ENCODE measurements around the gene DOK7. TPM values are rescaled to one million over a fixed set of nuclear protein-coding genes. Genes with fewer than 3 reads are reported as not detected.
A peak's percentile ranks its signal among the peaks of the same experiment; 100 is the strongest.

The DOK7 gene
- total RNA-seq, 1 donor from 2014 or later: 5.1 TPM

DNA sequence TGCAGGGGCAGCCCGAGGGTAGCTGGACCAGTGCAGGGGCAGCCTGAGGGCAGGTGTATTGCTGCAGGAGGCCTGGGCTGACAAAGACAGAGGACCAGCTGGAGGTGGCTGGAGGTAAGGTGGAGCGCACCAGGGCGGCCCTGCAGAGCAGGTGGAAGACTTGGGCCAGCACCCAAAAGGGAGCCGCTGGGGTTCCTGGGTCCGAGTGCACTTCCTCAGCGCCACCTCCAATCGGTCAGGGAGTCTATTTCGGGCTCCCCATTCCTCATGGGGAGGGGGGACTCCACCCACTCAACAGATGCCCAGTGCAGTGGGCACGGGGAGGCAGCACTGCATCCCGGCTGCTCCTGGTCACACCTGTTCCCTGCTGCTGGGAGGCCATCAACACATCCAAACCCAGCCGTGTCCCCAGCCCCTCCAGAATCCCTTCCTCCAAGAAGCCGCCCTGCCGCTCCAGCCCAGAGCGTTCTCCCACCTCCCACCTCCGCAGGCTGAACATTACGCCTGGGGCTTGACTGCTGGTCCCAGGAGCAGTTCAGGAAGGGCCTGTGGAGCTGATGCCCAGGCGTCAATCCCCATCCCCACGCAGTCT is 67.7 kb downstream of the DOK7 start:
- Mint-ChIP-seq H3K4me1 (ENCODE audit: low read depth, unreplicated experiment) (peaks cover 19% of the 10 kb centered on the region), H3K36me3 (ENCODE audit: unreplicated experiment) (peaks cover 6% of the 10 kb centered on the region), H3K27me3 (ENCODE audit: unreplicated experiment) (peaks cover 18% of the 10 kb centered on the region), H3K9me3 (ENCODE audit: unreplicated experiment) (peaks cover 5% of the 10 kb centered on the region), H3K4me3 (ENCODE audit: unreplicated experiment) (peak overlapping the region; percentile 87), H3K27ac (ENCODE audit: unreplicated experiment) (no peak overlapping the region)
- DNase-seq: no peak
- TF ChIP-seq, protein P1, sequence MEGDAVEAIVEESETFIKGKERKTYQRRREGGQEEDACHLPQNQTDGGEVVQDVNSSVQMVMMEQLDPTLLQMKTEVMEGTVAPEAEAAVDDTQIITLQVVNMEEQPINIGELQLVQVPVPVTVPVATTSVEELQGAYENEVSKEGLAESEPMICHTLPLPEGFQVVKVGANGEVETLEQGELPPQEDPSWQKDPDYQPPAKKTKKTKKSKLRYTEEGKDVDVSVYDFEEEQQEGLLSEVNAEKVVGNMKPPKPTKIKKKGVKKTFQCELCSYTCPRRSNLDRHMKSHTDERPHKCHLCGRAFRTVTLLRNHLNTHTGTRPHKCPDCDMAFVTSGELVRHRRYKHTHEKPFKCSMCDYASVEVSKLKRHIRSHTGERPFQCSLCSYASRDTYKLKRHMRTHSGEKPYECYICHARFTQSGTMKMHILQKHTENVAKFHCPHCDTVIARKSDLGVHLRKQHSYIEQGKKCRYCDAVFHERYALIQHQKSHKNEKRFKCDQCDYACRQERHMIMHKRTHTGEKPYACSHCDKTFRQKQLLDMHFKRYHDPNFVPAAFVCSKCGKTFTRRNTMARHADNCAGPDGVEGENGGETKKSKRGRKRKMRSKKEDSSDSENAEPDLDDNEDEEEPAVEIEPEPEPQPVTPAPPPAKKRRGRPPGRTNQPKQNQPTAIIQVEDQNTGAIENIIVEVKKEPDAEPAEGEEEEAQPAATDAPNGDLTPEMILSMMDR (IDR thresholded peaks at IDR 0.05; ENCODE audit: partially characterized antibody, unreplicated experiment): no peak

DNA sequence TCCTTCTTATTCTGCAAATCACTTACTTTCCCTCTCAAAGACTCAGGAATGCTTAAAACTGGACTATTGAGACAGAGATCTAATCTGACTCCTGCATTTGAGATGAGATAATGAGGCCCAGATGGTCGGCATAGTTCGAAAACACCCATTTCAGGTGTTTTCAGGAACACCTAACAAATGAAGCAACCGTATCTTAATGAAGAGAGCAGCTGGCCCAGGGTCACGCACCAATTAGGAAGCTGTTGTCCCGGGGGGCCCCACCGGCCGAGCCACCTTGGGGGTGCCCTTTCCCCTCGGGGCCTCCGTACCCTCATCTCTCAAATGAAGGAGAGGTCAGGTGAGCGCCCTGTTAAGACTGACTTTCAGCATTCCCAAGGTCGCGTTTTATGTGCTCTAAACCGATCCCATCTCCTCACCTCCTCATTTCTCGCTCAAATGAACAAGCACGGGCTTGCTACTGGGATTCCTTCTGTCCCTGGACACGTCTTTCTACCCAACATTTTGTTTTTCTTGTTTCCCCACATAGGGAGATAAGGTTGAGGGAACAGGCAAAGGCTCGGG is 68.3 kb downstream of the DOK7 start:
- Mint-ChIP-seq H3K9me3 (ENCODE audit: unreplicated experiment) (peaks cover 5% of the 10 kb centered on the region), H3K4me1 (ENCODE audit: low read depth, unreplicated experiment) (peaks cover 19% of the 10 kb centered on the region), H3K27ac (ENCODE audit: unreplicated experiment) (no peak overlapping the region), H3K36me3 (ENCODE audit: unreplicated experiment) (peaks cover 6% of the 10 kb centered on the region), H3K27me3 (ENCODE audit: unreplicated experiment) (peaks cover 18% of the 10 kb centered on the region), H3K4me3 (ENCODE audit: unreplicated experiment) (peak overlapping the region; percentile 87)
- TF ChIP-seq, protein P1 (IDR thresholded peaks at IDR 0.05; ENCODE audit: partially characterized antibody, unreplicated experiment): no peak
- no peak for DNase-seq

DNA sequence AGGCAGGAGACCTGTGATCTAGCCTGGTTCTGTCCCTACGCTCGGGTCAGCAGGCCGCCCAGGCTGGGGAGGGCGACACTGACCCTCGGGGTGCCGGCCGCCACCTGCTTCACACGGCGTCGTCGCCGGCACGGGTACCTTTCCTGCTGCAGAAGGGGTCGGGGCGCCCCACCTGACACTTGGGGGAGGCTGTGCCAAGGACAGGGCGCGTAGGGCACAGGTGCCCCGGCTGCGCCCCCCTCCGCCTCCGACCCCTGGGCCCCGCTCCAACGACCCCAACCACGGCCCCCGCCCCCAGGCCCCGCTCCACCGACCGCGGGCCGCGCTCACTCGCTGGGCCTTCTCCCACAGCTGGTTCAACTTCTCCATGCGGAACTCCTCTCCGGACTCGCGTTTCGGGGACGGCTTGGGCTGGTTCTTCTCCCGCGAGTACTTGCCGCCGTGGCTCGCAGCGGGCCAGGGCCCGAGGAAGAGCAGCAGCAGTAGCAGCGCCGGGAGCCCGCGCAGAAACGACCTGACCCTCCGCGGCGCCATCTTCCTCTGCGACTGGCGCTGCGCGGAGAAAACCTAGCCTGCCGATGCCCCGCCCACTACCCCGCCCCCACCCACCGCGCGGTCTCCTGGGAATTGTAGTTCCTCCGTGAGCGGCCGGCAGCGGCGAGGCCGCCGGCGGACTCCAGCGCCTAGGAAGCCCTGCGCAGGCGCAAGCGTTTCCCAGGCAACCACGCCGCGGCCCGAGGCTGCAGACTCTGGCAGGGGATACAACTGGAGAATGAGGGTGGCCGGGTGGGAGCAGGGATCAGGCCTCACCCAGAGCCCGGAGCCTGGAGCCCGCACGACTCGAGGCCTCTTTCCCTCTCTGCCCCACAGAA is 69.0 kb downstream of the DOK7 start, which contains the start of gene LRPAP1:
Gene LRPAP1, minus strand, starts transcription at position 544 of the 872 bp plus-strand sequence. Its CDS starts 10 bp downstream, at position 534.
- peak within 1 kb of the TSS; percentile 99 for H3K4me3 Mint-ChIP-seq (ENCODE audit: unreplicated experiment)
- H3K9me3 Mint-ChIP-seq (ENCODE audit: unreplicated experiment): peaks cover 5% of the 10 kb centered on the region
- TF ChIP-seq, protein P1 (IDR thresholded peaks at IDR 0.05; ENCODE audit: partially characterized antibody, unreplicated experiment): no peak

DNA sequence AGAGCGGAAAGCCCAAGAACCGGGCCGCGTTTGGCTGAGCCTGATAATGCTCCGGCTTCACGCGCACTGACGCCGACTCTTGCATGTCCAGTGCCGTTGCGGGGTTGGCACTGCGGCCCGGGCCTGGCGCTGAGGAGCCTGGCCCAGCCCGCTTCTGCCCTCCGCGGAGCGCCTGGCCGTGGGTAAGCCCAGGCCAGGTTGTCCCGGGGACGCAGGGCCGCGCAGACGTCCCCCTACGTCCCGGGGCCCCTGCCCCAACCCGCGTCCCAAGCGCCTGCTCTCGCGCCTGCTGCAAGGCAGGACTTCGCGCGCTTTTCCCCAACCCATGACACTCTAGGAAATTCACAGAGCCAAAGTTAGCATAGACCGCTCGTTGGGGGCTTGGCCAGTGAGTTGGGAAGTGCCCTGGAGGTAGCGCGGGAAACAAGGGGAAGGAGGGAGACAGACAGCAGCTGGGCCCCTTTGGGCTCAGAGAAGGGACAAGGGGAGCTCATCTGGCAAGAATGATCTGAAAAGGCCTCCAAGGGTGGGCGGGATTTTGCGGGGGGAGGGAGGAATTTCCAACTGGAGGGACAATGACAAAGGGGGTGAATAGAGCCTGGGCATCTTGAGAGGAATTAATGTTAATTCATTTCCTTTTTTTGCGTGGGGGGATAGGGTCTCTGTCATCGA is 69.8 kb downstream of the DOK7 start:
- Mint-ChIP-seq H3K4me3 (ENCODE audit: unreplicated experiment) (peak overlapping the region; percentile 99), H3K27me3 (ENCODE audit: unreplicated experiment) (peaks cover 18% of the 10 kb centered on the region), H3K36me3 (ENCODE audit: unreplicated experiment) (peaks cover 6% of the 10 kb centered on the region), H3K9me3 (ENCODE audit: unreplicated experiment) (peaks cover 5% of the 10 kb centered on the region), H3K27ac (ENCODE audit: unreplicated experiment) (no peak overlapping the region), H3K4me1 (ENCODE audit: low read depth, unreplicated experiment) (peaks cover 19% of the 10 kb centered on the region)
- TF ChIP-seq, protein P1 (IDR thresholded peaks at IDR 0.05; ENCODE audit: partially characterized antibody, unreplicated experiment): no peak
- DNase-seq: no peak

More for the DNA sequence above, 69.0 kb downstream of the DOK7 start, which contains the start of gene LRPAP1:
- Mint-ChIP-seq H3K27me3 (ENCODE audit: unreplicated experiment) (peaks cover 18% of the 10 kb centered on the region), H3K4me1 (ENCODE audit: low read depth, unreplicated experiment) (peaks cover 19% of the 10 kb centered on the region), H3K36me3 (ENCODE audit: unreplicated experiment) (peaks cover 6% of the 10 kb centered on the region), H3K27ac (ENCODE audit: unreplicated experiment) (peak within 1 kb of the TSS; percentile 92)
- DNase-seq: peak; percentile 97
